Mesenchymal stem cell (in vitro differentiated cells and primary cell): ENCODE measurements around the gene CAPZA3.

ENCODE experiments used
- DNase-seq: peaks from one replicate; pipeline ENCODE4 v3.0.0-alpha.2; 2013
- H2AFZ ChIP-seq: one replicate; pipeline ENCODE4 v1.6.1; 2013; ENCODE audit warnings: low read depth, mild to moderate bottlenecking, control low read depth, inconsistent platforms, low read length, moderate library complexity
- H2AK5ac ChIP-seq: 2 replicates; pipeline ENCODE4 v1.6.1; 2013; ENCODE audit warnings: low read length, moderate library complexity, mild to moderate bottlenecking, inconsistent platforms; ENCODE audit not compliant: severe bottlenecking
- H2BK120ac ChIP-seq: one replicate; pipeline ENCODE4 v1.6.1; 2013; ENCODE audit warnings: low read depth, mild to moderate bottlenecking, inconsistent platforms, low read length, moderate library complexity
- H2BK12ac ChIP-seq, 2 experiments: one replicate each; pipeline ENCODE4 v1.6.1; 2013; ENCODE audit warnings: inconsistent platforms in 2 of 2, low read length in 2 of 2, mild to moderate bottlenecking in 2 of 2, moderate library complexity in 2 of 2, control low read depth in 1 of 2
- H2BK15ac ChIP-seq: one replicate; pipeline ENCODE4 v1.6.1; 2013; ENCODE audit warnings: mild to moderate bottlenecking, low read depth, inconsistent platforms; ENCODE audit not compliant: poor library complexity, severe bottlenecking
- H2BK5ac ChIP-seq: 2 replicates; pipeline ENCODE4 v1.6.1; 2013; ENCODE audit warnings: low read depth, mild to moderate bottlenecking, low read length, control low read depth, inconsistent platforms; ENCODE audit not compliant: poor library complexity, severe bottlenecking
- H3K14ac ChIP-seq, 2 experiments: one replicate each; pipeline ENCODE4 v1.6.1; 2013; ENCODE audit warnings: inconsistent platforms in 2 of 2, low read length in 2 of 2, control low read depth in 1 of 2, mild to moderate bottlenecking in 1 of 2, moderate library complexity in 1 of 2
- H3K18ac ChIP-seq, 2 experiments: one replicate each; pipeline ENCODE4 v1.6.1; 2013; ENCODE audit warnings: inconsistent platforms in 2 of 2, low read length in 2 of 2, control low read depth in 1 of 2, low read depth in 1 of 2, mild to moderate bottlenecking in 1 of 2
- H3K23ac ChIP-seq, 2 experiments: one replicate each; pipeline ENCODE4 v1.6.1; 2013; ENCODE audit warnings: inconsistent platforms in 2 of 2, low read length in 2 of 2, mild to moderate bottlenecking in 2 of 2, moderate library complexity in 2 of 2, control low read depth in 1 of 2
- H3K27ac ChIP-seq: 2 replicates; pipeline ENCODE4 v1.5.1; 2013; ENCODE audit warnings: mild to moderate bottlenecking, moderate library complexity, low read length, control low read depth, inconsistent platforms; ENCODE audit not compliant: poor library complexity, severe bottlenecking
- H3K27me3 ChIP-seq, 2 experiments: 2 replicates each; pipeline versions ENCODE4 v1.6.1 to v1.7.0; 2013; ENCODE audit warnings: low read length in 2 of 2, mild to moderate bottlenecking in 2 of 2, moderate library complexity in 2 of 2, control low read depth in 1 of 2, inconsistent platforms in 1 of 2; ENCODE audit not compliant: control insufficient read depth in 1 of 2, insufficient read depth in 1 of 2
- H3K36me3 ChIP-seq, 2 experiments: 2 replicates each; pipeline versions ENCODE4 v1.6.1 to v1.7.0; 2013; ENCODE audit warnings: low read length in 2 of 2, control low read depth in 1 of 2, inconsistent platforms in 1 of 2, low read depth in 1 of 2, mild to moderate bottlenecking in 1 of 2; ENCODE audit not compliant: insufficient read depth in 2 of 2, control insufficient read depth in 1 of 2
- H3K4ac ChIP-seq, 2 experiments: one replicate each; pipeline ENCODE4 v1.6.1; 2013; ENCODE audit warnings: inconsistent platforms in 2 of 2, low read length in 2 of 2, mild to moderate bottlenecking in 2 of 2, moderate library complexity in 2 of 2, control low read depth in 1 of 2, low read depth in 1 of 2
- H3K4me1 ChIP-seq: 2 replicates; pipeline ENCODE4 v1.6.1; 2013; ENCODE audit warnings: low read depth, low read length, control low read depth; ENCODE audit not compliant: control insufficient read depth, insufficient read depth
- H3K4me2 ChIP-seq: 2 replicates; pipeline ENCODE4 v1.6.1; 2013; ENCODE audit warnings: low read length, mild to moderate bottlenecking, inconsistent platforms; ENCODE audit not compliant: poor library complexity, severe bottlenecking
- H3K4me3 ChIP-seq, 2 experiments: 2 replicates each; pipeline versions ENCODE4 v1.5.1 to v1.7.0; 2013; ENCODE audit warnings: low read length in 2 of 2, mild to moderate bottlenecking in 2 of 2, control low read depth in 1 of 2, low read depth in 1 of 2; ENCODE audit not compliant: insufficient read depth in 1 of 2
- H3K79me1 ChIP-seq: replicated peaks from 2 replicates; pipeline ENCODE4 v1.6.1; 2013; ENCODE audit warnings: mild to moderate bottlenecking, control low read depth, low read length, inconsistent platforms; ENCODE audit not compliant: poor library complexity, severe bottlenecking
- H3K9ac ChIP-seq: 2 replicates; pipeline ENCODE4 v1.7.0; 2013; ENCODE audit warnings: mild to moderate bottlenecking, low read length, moderate library complexity
- H3K9me3 ChIP-seq: 2 replicates; pipeline ENCODE4 v1.7.0; 2013; ENCODE audit warnings: mild to moderate bottlenecking, low read length; ENCODE audit not compliant: control insufficient read depth
- H4K8ac ChIP-seq: one replicate; pipeline ENCODE4 v1.6.1; 2013; ENCODE audit warnings: inconsistent platforms, mild to moderate bottlenecking, low read length, moderate library complexity
- H4K91ac ChIP-seq: one replicate; pipeline ENCODE4 v1.6.1; 2013; ENCODE audit warnings: mild to moderate bottlenecking, low read length, inconsistent platforms
- WGBS: methylation state at CpG from one replicate; pipeline ENCODE4 v1.1.7; 2013; ENCODE audit warnings: mixed read lengths; 5-methylcytosine and 5-hydroxymethylcytosine counted together

The CAPZA3 gene

GRCh38 chr12:18720690-18721089, 17.2 kb upstream of the CAPZA3 start:
- H4K8ac ChIP-seq, result no peak overlapping the region
- no peak overlapping the region for H3K9ac ChIP-seq
- H3K23ac ChIP-seq, result no peak overlapping the region
- H2BK5ac ChIP-seq, result no peak overlapping the region
- no peak overlapping the region for H2BK15ac ChIP-seq
- no peak overlapping the region for H2BK12ac ChIP-seq
- H3K4me3 ChIP-seq, result no peak overlapping the region
- no peak overlapping the region for H2AFZ ChIP-seq
- H3K14ac ChIP-seq, result no peak overlapping the region
- H3K4ac ChIP-seq, result no peak overlapping the region
- H3K36me3 ChIP-seq, result no peaks in the 10 kb centered on the region
- no peak overlapping the region for H2AK5ac ChIP-seq
- no peak for DNase-seq
- no peak overlapping the region for H3K4me2 ChIP-seq
- no peaks in the 10 kb centered on the region for H3K79me1 ChIP-seq
- no peak overlapping the region for H4K91ac ChIP-seq
- no peaks in the 10 kb centered on the region for H3K4me1 ChIP-seq
- H3K9me3 ChIP-seq, result no peaks in the 10 kb centered on the region
- H3K27me3 ChIP-seq, result no peaks in the 10 kb centered on the region
- H2BK120ac ChIP-seq, result no peak overlapping the region
- no peak overlapping the region for H3K18ac ChIP-seq
- no peak overlapping the region for H3K27ac ChIP-seq

GRCh38 chr12:18721452-18721851, 16.5 kb upstream of the CAPZA3 start:
- H3K27ac ChIP-seq, result no peak overlapping the region
- H3K18ac ChIP-seq, result no peak overlapping the region
- H4K91ac ChIP-seq, result no peak overlapping the region
- H3K4ac ChIP-seq, result no peak overlapping the region
- no peak overlapping the region for H3K23ac ChIP-seq
- no peaks in the 10 kb centered on the region for H3K36me3 ChIP-seq
- WGBS, result 96% methylated on average over 1 of the region's 1 CpG
- no peak overlapping the region for H2AK5ac ChIP-seq
- H3K14ac ChIP-seq, result no peak overlapping the region
- H3K4me3 ChIP-seq, result no peak overlapping the region
- H3K4me2 ChIP-seq, result no peak overlapping the region
- H3K27me3 ChIP-seq, result no peaks in the 10 kb centered on the region
- no peak overlapping the region for H4K8ac ChIP-seq
- H2BK12ac ChIP-seq, result no peak overlapping the region
- no peaks in the 10 kb centered on the region for H3K4me1 ChIP-seq
- no peak overlapping the region for H2BK5ac ChIP-seq
- no peak overlapping the region for H3K9ac ChIP-seq
- H3K9me3 ChIP-seq, result no peaks in the 10 kb centered on the region
- no peak overlapping the region for H2BK120ac ChIP-seq
- H2AFZ ChIP-seq, result no peak overlapping the region
- no peaks in the 10 kb centered on the region for H3K79me1 ChIP-seq
- DNase-seq, result no peak
- H2BK15ac ChIP-seq, result no peak overlapping the region

GRCh38 chr12:18723752-18724151, 14.2 kb upstream of the CAPZA3 start:
- no peak overlapping the region for H3K23ac ChIP-seq
- H4K8ac ChIP-seq, result no peak overlapping the region
- no peak overlapping the region for H3K4ac ChIP-seq
- H3K4me2 ChIP-seq, result no peak overlapping the region
- no peak overlapping the region for H3K4me3 ChIP-seq
- H3K14ac ChIP-seq, result no peak overlapping the region
- H2AK5ac ChIP-seq, result no peak overlapping the region
- peak; percentile 82 for DNase-seq
- no peak overlapping the region for H4K91ac ChIP-seq
- H2BK5ac ChIP-seq, result no peak overlapping the region
- no peaks in the 10 kb centered on the region for H3K27me3 ChIP-seq
- H3K4me1 ChIP-seq, result no peaks in the 10 kb centered on the region
- no peak overlapping the region for H3K9ac ChIP-seq
- WGBS, result 52% methylated on average over 2 of the region's 2 CpGs
- H3K27ac ChIP-seq, result no peak overlapping the region
- no peak overlapping the region for H2BK15ac ChIP-seq
- H2BK12ac ChIP-seq, result no peak overlapping the region
- no peaks in the 10 kb centered on the region for H3K79me1 ChIP-seq
- no peaks in the 10 kb centered on the region for H3K9me3 ChIP-seq
- no peaks in the 10 kb centered on the region for H3K36me3 ChIP-seq
- H2AFZ ChIP-seq, result no peak overlapping the region
- H3K18ac ChIP-seq, result no peak overlapping the region
- H2BK120ac ChIP-seq, result no peak overlapping the region

GRCh38 chr12:18731156-18731555, 6.8 kb upstream of the CAPZA3 start:
- no peak overlapping the region for H2BK120ac ChIP-seq
- no peak overlapping the region for H3K23ac ChIP-seq
- H2BK12ac ChIP-seq, result no peak overlapping the region
- H3K36me3 ChIP-seq, result no peaks in the 10 kb centered on the region
- peaks cover 29% of the 10 kb centered on the region for H3K9me3 ChIP-seq
- no peaks in the 10 kb centered on the region for H3K4me1 ChIP-seq
- H2BK5ac ChIP-seq, result no peak overlapping the region
- no peak overlapping the region for H2AFZ ChIP-seq
- no peak overlapping the region for H4K8ac ChIP-seq
- no peaks in the 10 kb centered on the region for H3K27me3 ChIP-seq
- H3K4ac ChIP-seq, result no peak overlapping the region
- H2AK5ac ChIP-seq, result no peak overlapping the region
- no peak overlapping the region for H3K14ac ChIP-seq
- H3K79me1 ChIP-seq, result no peaks in the 10 kb centered on the region
- H3K9ac ChIP-seq, result no peak overlapping the region
- H3K4me2 ChIP-seq, result no peak overlapping the region
- no peak overlapping the region for H3K27ac ChIP-seq
- no peak overlapping the region for H2BK15ac ChIP-seq
- no peak overlapping the region for H3K4me3 ChIP-seq
- WGBS, result 88% methylated on average over 3 of the region's 5 CpGs
- no peak overlapping the region for H4K91ac ChIP-seq
- no peak overlapping the region for H3K18ac ChIP-seq
- DNase-seq, result no peak
